Endothelial cell of umbilical vein (primary cell): ENCODE measurements around the gene CD40. TPM values are rescaled to one million over a fixed set of nuclear protein-coding genes. Genes with fewer than 3 reads are reported as not detected.
A peak's percentile ranks its signal among the peaks of the same experiment; 100 is the strongest.

Experiments
- BruUV-seq: library from RNA; stranded (reverse); fragments of 400-500 nt; replicated peaks from 2 replicates; lab custom pipeline; 2021; lab: Mats Ljungman, UMichigan
- CTCF ChIA-PET: fragments of 300-600, 350-600 bp; sonication (Branson Sonifier 250); formaldehyde crosslinking; loops from one replicate; lab custom pipeline; 2021; ENCODE audit warnings: antibody characterized with exemption, inconsistent platforms; lab: Charles Lee
- POLR2A ChIA-PET: fragments of 300-600, 350-600 bp; sonication (Branson Sonifier 250); formaldehyde crosslinking; loops from one replicate; lab custom pipeline; 2021; ENCODE audit warnings: antibody characterized with exemption, inconsistent platforms; lab: Charles Lee
- DNase-seq: peaks from one replicate; pipeline ENCODE4 v3.0.0-alpha.2; 2011; ENCODE audit warnings: low read depth, low spot score
- FAIRE-seq: peaks from 2 replicates; lab custom pipeline; 2011; peaks lifted over from hg19 to GRCh38; lab: Jason Lieb, UNC
- H2AFZ ChIP-seq: 2 replicates; pipeline ENCODE4 v1.6.0; 2012; ENCODE audit warnings: low read depth, low read length, control low read depth, inconsistent platforms
- H3K27ac ChIP-seq: 2 replicates; pipeline ENCODE4 v1.5.1; 2011; ENCODE audit warnings: low read depth, mild to moderate bottlenecking, control low read depth, low read length, moderate library complexity; ENCODE audit not compliant: insufficient read depth
- H3K27me3 ChIP-seq, 2 experiments: 2 replicates each; pipeline versions ENCODE4 v1.6.0 to v1.6.1; 2011; ENCODE audit warnings: low read length in 2 of 2, mixed read lengths in 1 of 2; ENCODE audit not compliant: control insufficient read depth in 2 of 2, insufficient read depth in 2 of 2
- H3K36me3 ChIP-seq, 2 experiments: 2 replicates in 1 of 2; 3 replicates in 1 of 2; pipeline ENCODE4 v1.5.1; 2011; ENCODE audit warnings: low read length in 2 of 2, mild to moderate bottlenecking in 1 of 2, moderate library complexity in 1 of 2; ENCODE audit not compliant: control insufficient read depth in 2 of 2, insufficient read depth in 2 of 2; ENCODE audit errors: extremely low read depth in 1 of 2
- H3K4me1 ChIP-seq: 3 replicates; pipeline ENCODE4 v1.5.1; 2011; ENCODE audit warnings: mild to moderate bottlenecking, low read length; ENCODE audit not compliant: control insufficient read depth, insufficient read depth; ENCODE audit errors: extremely low read depth
- H3K4me2 ChIP-seq: 2 replicates; pipeline ENCODE4 v1.6.1; 2011; ENCODE audit warnings: low read length, control low read depth, mixed read lengths; ENCODE audit not compliant: insufficient read depth
- H3K4me3 ChIP-seq, 3 experiments: fragments of 200-600 bp in 1 of 3; sonication (generic), shearing (Covaris generic) in 1 of 3; replicated peaks in 1 of 3; 2 replicates each; pipeline ENCODE4 v1.5.1; 2011 to 2016; ENCODE audit warnings: control low read depth in 3 of 3, low read length in 3 of 3, mild to moderate bottlenecking in 2 of 3, inconsistent platforms in 1 of 3, low read depth in 1 of 3, moderate library complexity in 1 of 3; ENCODE audit not compliant: insufficient read depth in 1 of 3
- H3K79me2 ChIP-seq: 2 replicates; pipeline ENCODE4 v1.6.0; 2012; ENCODE audit warnings: low read length, inconsistent platforms; ENCODE audit not compliant: control insufficient read depth, insufficient read depth
- H3K9ac ChIP-seq: replicated peaks from 2 replicates; pipeline ENCODE3; 2011; ENCODE audit warnings: low read length, control low read depth; ENCODE audit not compliant: insufficient read depth; ENCODE audit errors: extremely low read depth
- H3K9me1 ChIP-seq: replicated peaks from 3 replicates; pipeline ENCODE4 v1.6.0; 2011; ENCODE audit warnings: mild to moderate bottlenecking, low read length; ENCODE audit not compliant: control insufficient read depth, insufficient read depth; ENCODE audit errors: extremely low read depth
- H3K9me3 ChIP-seq: replicated peaks from 2 replicates; pipeline ENCODE4 v1.5.1; 2012; ENCODE audit warnings: low read length, inconsistent platforms; ENCODE audit not compliant: control insufficient read depth, insufficient read depth
- H4K20me1 ChIP-seq: replicated peaks from 2 replicates; pipeline ENCODE3; 2011; ENCODE audit warnings: mild to moderate bottlenecking, low read length; ENCODE audit not compliant: control insufficient read depth, insufficient read depth; ENCODE audit errors: extremely low read depth
- CTCF ChIP-seq, 2 donors: IDR thresholded peaks; 1 replicate in 1 of 2; 2 replicates in 1 of 2; pipeline ENCODE4 v1.5.1; 2011; ENCODE audit warnings: low read length in 2 of 2, mild to moderate bottlenecking in 2 of 2, moderate library complexity in 2 of 2, control low read depth in 1 of 2, inconsistent platforms in 1 of 2, low read depth in 1 of 2; ENCODE audit not compliant: insufficient read depth in 1 of 2; ENCODE audit errors: extremely low read depth in 1 of 2
- EZH2 ChIP-seq: IDR thresholded peaks from 2 replicates; pipeline ENCODE4 v1.6.1; 2012; ENCODE audit warnings: borderline replicate concordance, low read depth, mild to moderate bottlenecking, moderate library complexity, low read length, inconsistent platforms; ENCODE audit not compliant: severe bottlenecking
- FOS ChIP-seq: IDR thresholded peaks from 2 replicates; pipeline ENCODE4 v1.6.1; 2011; ENCODE audit warnings: mild to moderate bottlenecking, low read length, moderate library complexity, borderline replicate concordance; ENCODE audit not compliant: insufficient read depth
- GATA2 ChIP-seq: IDR thresholded peaks from 2 replicates; pipeline ENCODE4 v1.7.0; 2011; ENCODE audit warnings: low read depth, mild to moderate bottlenecking, moderate library complexity, mixed read lengths, low read length; ENCODE audit not compliant: insufficient read length, insufficient read depth
- JUN ChIP-seq: IDR thresholded peaks from 2 replicates; pipeline ENCODE4 v1.6.1; 2011; ENCODE audit warnings: borderline replicate concordance, low read depth; ENCODE audit not compliant: insufficient read length, insufficient read depth
- MAX ChIP-seq: IDR thresholded peaks from 2 replicates; pipeline ENCODE4 v1.6.1; 2011; ENCODE audit not compliant: insufficient read depth, insufficient read length
- MYC ChIP-seq: IDR thresholded peaks from one replicate; pipeline ENCODE4 v1.6.1; 2011; ENCODE audit warnings: mild to moderate bottlenecking, low read depth, low read length
- POLR2A ChIP-seq: IDR thresholded peaks from 2 replicates; pipeline ENCODE4 v1.6.1; 2012; ENCODE audit warnings: low read depth, mild to moderate bottlenecking, control low read depth, low read length
- POLR2AphosphoS5 ChIP-seq: IDR thresholded peaks from 2 replicates; pipeline ENCODE4 v1.6.1; 2012; ENCODE audit warnings: low read depth, mild to moderate bottlenecking, control low read depth, low read length, moderate library complexity; ENCODE audit not compliant: insufficient read depth
- dilution Hi-C: fragments of 300-500 bp; cut with MboI; formaldehyde crosslinking; loops from one replicate; pipeline ENCODE4 v1.15.0; 2019; ENCODE audit warnings: low sequenced_read_pairs; ENCODE audit not compliant: extremely low pct_ligation_motif_present
- intact Hi-C: fragments of 100-400 bp; cut with micrococcal nuclease; formaldehyde crosslinking; loops from one replicate; pipeline ENCODE4 v1.10.0; 2022
- polyA plus RNA-seq, 4 experiments: library from polyadenylated mRNA; depleted of rRNA in 3 of 4; stranded (reverse) in 3 of 4; unstranded in 1 of 4; fragments of >200 nt; gene quantifications; 2 replicates each; pipeline versions ENCODE4 v1.2.1 to v1.2.3, GENCODE V29; 2011 to 2012; ENCODE audit warnings: missing spikeins in 1 of 4
- total RNA-seq: library from RNA; stranded (reverse); gene quantifications from 2 replicates; pipeline ENCODE4 v1.2.3, GENCODE V29; 2021

CD40 gene
- total and polyA plus RNA-seq, 2 donors (not counting 3 experiments of a cell fraction or from before 2014, with no cell fraction given) = 36.6 to 38.3 TPM

- no peaks in the 10 kb centered on the region for H3K9me3 ChIP-seq
- no TSS peak for BruUV-seq
- H3K27me3 ChIP-seq = peaks cover 8 to 9% of the 10 kb centered on the region in 2 experiments
- intact Hi-C loops = loop anchor here (1.0 to 5.0 kb wide), 10 partner anchors 42 to 556 kb away; partner anchors contain the start of genes CDH22 and TP53RK
- H3K9ac ChIP-seq = no peak overlapping the region
- no peak overlapping the region for H3K27ac ChIP-seq
- H3K4me1 ChIP-seq = peaks cover 3% of the 10 kb centered on the region
- POLR2A ChIA-PET = no interaction called here
- CTCF ChIA-PET = interaction anchor here (0.8 to 6.2 kb wide), 16 partner anchors 13 to 548 kb away, joined by 3 to 77 read pairs (median 4); no protein-coding TSS in a partner anchor
- TF ChIP-seq CTCF (IDR thresholded peaks at IDR 0.05; ENCODE audit: extremely low read depth in 1 of 2, insufficient read depth in 1 of 2, low read depth in 1 of 2, low read length in 2 of 2) (peak; percentile 81 to 95), MAX (no peak)
- FAIRE-seq (peak; percentile 82), DNase-seq (peak; percentile 77)
- H2AFZ ChIP-seq = no peak overlapping the region
- no peak overlapping the region for H3K4me2 ChIP-seq
- dilution Hi-C loops = no loop called here
- H3K36me3 ChIP-seq = no peaks in the 10 kb centered on the region
- H3K9me1 ChIP-seq = no peaks in the 10 kb centered on the region
- H3K4me3 ChIP-seq = no peak overlapping the region
- H3K79me2 ChIP-seq = no peaks in the 10 kb centered on the region
- no peaks in the 10 kb centered on the region for H4K20me1 ChIP-seq
Observed at GRCh38 chr20:46132705-46133120, 14.6 kb downstream of the CD40 start.

- dilution Hi-C loops = no loop called here
- intact Hi-C loops = loop anchor here (2.0 to 5.0 kb wide), 3 partner anchors 228 to 555 kb away; partner anchors contain the start of gene TP53RK
- no peak for FAIRE-seq
Observed at GRCh38 chr20:46133886-46134654, 16.0 kb downstream of the CD40 start.

More at GRCh38 chr20:46133886-46134654, 16.0 kb downstream of the CD40 start:
- H3K9ac ChIP-seq = no peak overlapping the region
- H3K9me1 ChIP-seq = no peaks in the 10 kb centered on the region
- H3K36me3 ChIP-seq = no peaks in the 10 kb centered on the region
- no peak overlapping the region for H3K27ac ChIP-seq
- H4K20me1 ChIP-seq = no peaks in the 10 kb centered on the region
- BruUV-seq = no TSS peak
- TF ChIP-seq FOS (no peak), MAX (no peak), CTCF (IDR thresholded peaks at IDR 0.05; ENCODE audit: extremely low read depth in 1 of 2, insufficient read depth in 1 of 2, low read depth in 1 of 2, low read length in 2 of 2) (no peak), POLR2A (no peak), GATA2 (no peak), MYC (no peak), JUN (no peak), EZH2 (no peak), POLR2AphosphoS5 (no peak)
- no peaks in the 10 kb centered on the region for H3K79me2 ChIP-seq
- no peaks in the 10 kb centered on the region for H3K9me3 ChIP-seq
- H3K4me2 ChIP-seq = no peak overlapping the region
- no peak overlapping the region for H2AFZ ChIP-seq
- no peak for DNase-seq
- peaks cover 8 to 12% of the 10 kb centered on the region in 2 experiments for H3K27me3 ChIP-seq
- peaks cover 3% of the 10 kb centered on the region for H3K4me1 ChIP-seq
- ChIA-PET POLR2A (no interaction called here), CTCF (interaction anchor here (0.7 to 3.8 kb wide), 5 partner anchors 41 to 304 kb away, joined by 3 to 23 read pairs (median 4); no protein-coding TSS in a partner anchor)
- no peak overlapping the region for H3K4me3 ChIP-seq
